Transverse colon (tissue), 3 donors: Measurements from ENCODE around the gene ELANE.

Experiments
- CTCF ChIP-seq, 5 experiments: fragments of 200-600 bp in 3 of 5; fragments of 450-650 bp in 2 of 5; sonication (generic) in 3 of 5; IDR thresholded peaks; 1 replicate in 2 of 5; 2 replicates in 3 of 5; pipeline ENCODE4 v1.5.1; 2016 to 2017; ENCODE audit warnings: antibody characterized with exemption in 5 of 5, inconsistent platforms in 3 of 5, mild to moderate bottlenecking in 2 of 5, moderate library complexity in 1 of 5
- POLR2A ChIP-seq: fragments of 450-650 bp; IDR thresholded peaks from one replicate; pipeline ENCODE4 v1.6.1; 2016; ENCODE audit warnings: antibody characterized with exemption, mild to moderate bottlenecking, moderate library complexity

DNA sequence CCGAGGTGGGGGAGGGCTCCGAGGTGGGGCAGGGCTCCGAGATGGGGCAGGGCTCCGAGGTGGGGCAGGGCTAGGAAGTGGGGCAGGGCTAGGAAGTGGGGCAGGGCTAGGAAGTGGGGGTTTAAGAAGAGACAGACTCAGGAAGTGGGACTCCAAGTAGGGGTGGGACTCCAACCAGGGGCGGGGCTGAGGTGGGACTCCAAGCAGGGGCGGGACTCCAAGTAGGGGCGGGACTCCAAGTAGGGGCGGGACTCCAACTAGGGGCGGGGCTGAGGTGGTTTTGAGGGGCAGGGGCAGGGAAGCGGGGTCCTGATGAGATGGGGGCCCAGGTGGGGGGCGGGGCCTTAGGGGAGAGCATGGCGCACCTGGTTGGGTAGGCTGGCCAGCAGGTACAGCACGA lies 21.0 kb downstream of the ELANE start:
- TF ChIP-seq POLR2A: no peak
- TF ChIP-seq CTCF (IDR thresholded peaks at IDR 0.05): no peak
